ENCODE measurements around the gene ZNG1F. TPM values are rescaled to one million over a fixed set of nuclear protein-coding genes. Genes with fewer than 3 reads are reported as not detected.
"Not testable (repeated sequence)": the region's sequence is repeated elsewhere in the genome, so short reads cannot be mapped to it uniquely, and the experiment has no call there.

The ZNG1F gene
- total RNA-seq, 2 experiments from 2014 or later, result 7.3 to 11.8 TPM

- H3K4me1 Mint-ChIP-seq; POLR2A ChIA-PET; CTCF ChIA-PET; H3K36me3 Mint-ChIP-seq (ENCODE audit: low read depth); H3K27me3 Mint-ChIP-seq; H3K4me3 Mint-ChIP-seq; H3K27ac Mint-ChIP-seq; H3K9me3 Mint-ChIP-seq (ENCODE audit: low read depth); DNase-seq; intact Hi-C loops (cut with DNase I, micrococcal nuclease): not testable (repeated sequence)
- peak; percentile 34 for ATAC-seq
Measured at GRCh38 chr9:41113348-41113747, 75.8 kb downstream of the ZNG1F start.

DNA sequence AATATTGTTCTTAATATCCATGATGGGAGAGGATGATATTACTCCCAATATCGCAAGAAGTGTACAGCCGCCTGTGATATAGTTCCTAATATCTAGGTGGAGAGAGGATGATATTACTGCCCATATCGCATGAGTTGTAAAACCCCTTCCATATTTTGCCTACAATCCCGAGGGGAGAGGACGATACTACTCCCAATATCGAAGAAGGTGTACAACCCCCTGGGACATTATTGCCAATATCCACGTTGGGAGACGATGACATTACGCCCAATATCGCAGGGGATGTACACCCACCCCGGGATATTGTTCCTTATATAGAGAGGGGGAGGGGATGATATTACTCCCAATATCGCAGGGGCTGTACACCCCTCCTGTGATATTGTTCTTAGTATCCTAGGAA lies 77.7 kb downstream of the ZNG1F start:
- intact Hi-C loops (cut with DNase I, micrococcal nuclease); H3K4me3 Mint-ChIP-seq; H3K9me3 Mint-ChIP-seq (ENCODE audit: low read depth); CTCF ChIA-PET; ATAC-seq; H3K36me3 Mint-ChIP-seq (ENCODE audit: low read depth); H3K27me3 Mint-ChIP-seq; POLR2A ChIA-PET; H3K27ac Mint-ChIP-seq; DNase-seq; H3K4me1 Mint-ChIP-seq: not testable (repeated sequence)

DNA sequence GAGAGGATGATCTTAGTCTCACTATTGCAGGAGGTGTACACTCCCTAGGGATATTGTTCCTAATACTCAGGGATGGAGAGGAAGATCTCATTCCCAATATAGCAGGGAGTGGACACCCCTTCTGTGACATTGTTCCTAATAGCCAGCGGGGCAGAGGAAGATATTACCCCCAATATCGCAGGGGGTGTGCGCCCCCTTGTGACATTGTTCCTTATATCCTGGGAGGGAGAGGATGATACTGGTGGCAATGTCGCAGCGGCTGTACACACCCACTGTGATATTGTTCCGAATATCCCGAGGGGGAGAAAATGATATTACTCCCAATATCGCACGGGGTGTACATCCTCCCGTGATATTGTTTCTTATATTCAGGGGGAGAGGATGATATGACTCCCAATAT lies 78.2 kb downstream of the ZNG1F start:
- ATAC-seq; H3K4me3 Mint-ChIP-seq; H3K27ac Mint-ChIP-seq; intact Hi-C loops (cut with DNase I, micrococcal nuclease); H3K27me3 Mint-ChIP-seq; H3K36me3 Mint-ChIP-seq (ENCODE audit: low read depth); H3K9me3 Mint-ChIP-seq (ENCODE audit: low read depth); H3K4me1 Mint-ChIP-seq; POLR2A ChIA-PET; CTCF ChIA-PET: not testable (repeated sequence)
- DNase-seq, result peak; percentile 25

DNA sequence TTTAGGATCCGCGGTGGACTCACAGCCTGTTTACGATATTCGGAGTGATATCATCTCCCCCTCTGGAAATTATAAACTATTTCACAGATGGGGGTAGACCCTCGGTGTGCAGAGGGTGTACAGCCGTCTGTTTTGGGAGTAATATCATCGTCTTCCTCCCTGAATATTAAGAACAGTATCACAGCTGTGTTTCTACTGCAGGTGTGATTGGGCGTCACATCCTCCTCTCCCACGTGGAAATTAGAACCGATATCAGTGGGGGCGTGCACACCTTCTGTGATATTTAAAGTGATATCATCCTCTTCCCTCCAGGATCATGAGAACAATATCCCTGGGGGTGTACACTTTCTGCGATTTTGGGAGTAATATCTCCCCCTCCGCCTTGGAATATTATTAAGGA lies 79.9 kb downstream of the ZNG1F start:
- intact Hi-C loops (cut with DNase I, micrococcal nuclease); H3K27me3 Mint-ChIP-seq; H3K4me1 Mint-ChIP-seq; POLR2A ChIA-PET; H3K27ac Mint-ChIP-seq; CTCF ChIA-PET; H3K36me3 Mint-ChIP-seq (ENCODE audit: low read depth); H3K9me3 Mint-ChIP-seq (ENCODE audit: low read depth); H3K4me3 Mint-ChIP-seq: not testable (repeated sequence)
- DNase-seq (peak; percentile 44), ATAC-seq (peak; percentile 62)

GRCh38 chr9:41108816-41109215 lies 80.3 kb downstream of the ZNG1F start:
- H3K27me3 Mint-ChIP-seq; DNase-seq; H3K27ac Mint-ChIP-seq; H3K9me3 Mint-ChIP-seq (ENCODE audit: low read depth); H3K4me1 Mint-ChIP-seq; CTCF ChIA-PET; POLR2A ChIA-PET; intact Hi-C loops (cut with DNase I, micrococcal nuclease); H3K36me3 Mint-ChIP-seq (ENCODE audit: low read depth); H3K4me3 Mint-ChIP-seq: not testable (repeated sequence)
- peak; percentile 8 for ATAC-seq

GRCh38 chr9:41106472-41107116 lies 82.5 kb downstream of the ZNG1F start:
- H3K9me3 Mint-ChIP-seq (ENCODE audit: low read depth); H3K27ac Mint-ChIP-seq; intact Hi-C loops (cut with DNase I, micrococcal nuclease); ATAC-seq; DNase-seq; POLR2A ChIA-PET; H3K36me3 Mint-ChIP-seq (ENCODE audit: low read depth); H3K4me1 Mint-ChIP-seq; H3K27me3 Mint-ChIP-seq; CTCF ChIA-PET; H3K4me3 Mint-ChIP-seq: not testable (repeated sequence)

DNA sequence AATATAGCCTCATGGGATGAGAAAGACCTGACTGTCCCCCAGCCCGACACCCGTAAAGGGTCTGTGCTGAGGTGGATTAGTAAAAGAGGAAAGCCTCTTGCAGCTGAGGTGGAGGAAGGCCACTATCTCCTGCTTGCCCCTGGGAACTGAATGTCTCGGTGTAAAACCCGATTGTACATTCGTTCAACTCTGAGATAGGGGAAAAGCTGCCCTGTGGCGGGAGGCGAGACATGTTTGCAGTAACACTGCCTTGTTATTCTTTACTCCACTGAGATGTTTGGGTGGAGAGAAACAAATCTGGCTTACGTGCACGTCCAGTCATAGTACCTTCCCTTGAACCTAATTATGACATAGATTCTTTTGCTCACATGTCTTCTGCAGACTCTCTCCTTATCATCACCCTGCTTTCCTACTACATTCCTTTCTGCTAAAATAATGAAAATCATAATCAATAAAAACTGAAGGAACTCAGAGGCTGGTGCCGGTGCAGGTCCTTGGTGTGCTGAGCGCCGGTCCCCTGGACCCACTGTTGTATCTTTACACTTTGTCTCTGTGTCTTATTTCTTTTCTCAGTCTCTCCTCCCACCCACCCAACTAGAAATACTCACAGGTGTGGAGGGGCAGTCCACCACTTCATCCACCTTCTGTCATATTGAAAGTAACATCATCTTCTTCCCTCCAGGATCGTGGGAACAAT lies 83.4 kb downstream of the ZNG1F start:
- H3K4me1 Mint-ChIP-seq; POLR2A ChIA-PET; H3K27me3 Mint-ChIP-seq; intact Hi-C loops (cut with DNase I, micrococcal nuclease); ATAC-seq; H3K36me3 Mint-ChIP-seq (ENCODE audit: low read depth); H3K4me3 Mint-ChIP-seq; CTCF ChIA-PET; H3K9me3 Mint-ChIP-seq (ENCODE audit: low read depth); H3K27ac Mint-ChIP-seq; DNase-seq: not testable (repeated sequence)

GRCh38 chr9:41104542-41104941 lies 84.6 kb downstream of the ZNG1F start:
- intact Hi-C loops (cut with DNase I, micrococcal nuclease); H3K9me3 Mint-ChIP-seq (ENCODE audit: low read depth); POLR2A ChIA-PET; CTCF ChIA-PET; H3K4me1 Mint-ChIP-seq; H3K36me3 Mint-ChIP-seq (ENCODE audit: low read depth); H3K4me3 Mint-ChIP-seq; ATAC-seq; H3K27me3 Mint-ChIP-seq; H3K27ac Mint-ChIP-seq; DNase-seq: not testable (repeated sequence)

DNA sequence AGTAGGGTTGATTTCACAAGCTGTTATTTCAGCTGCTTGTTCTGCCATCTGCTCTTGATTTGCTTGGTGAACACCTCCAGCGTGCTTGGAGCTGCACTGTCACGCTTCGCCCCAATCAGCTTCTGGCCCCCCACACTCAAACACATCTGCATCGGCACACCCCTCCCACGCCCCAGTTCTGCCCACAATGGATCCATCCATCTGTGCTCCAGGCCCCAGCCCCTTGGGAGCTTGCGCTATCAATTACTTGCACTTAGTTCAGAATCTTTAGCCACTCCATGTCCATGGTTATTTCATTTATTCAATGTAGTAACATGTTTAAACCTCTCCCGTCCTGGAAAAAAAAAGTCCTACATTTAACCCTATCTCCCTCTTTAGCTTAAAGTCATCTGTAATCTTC lies 88.6 kb downstream of the ZNG1F start:
- H3K9me3 Mint-ChIP-seq (ENCODE audit: low read depth); intact Hi-C loops (cut with DNase I, micrococcal nuclease); ATAC-seq; H3K27ac Mint-ChIP-seq; H3K36me3 Mint-ChIP-seq (ENCODE audit: low read depth); H3K4me1 Mint-ChIP-seq; DNase-seq; H3K27me3 Mint-ChIP-seq; POLR2A ChIA-PET; CTCF ChIA-PET; H3K4me3 Mint-ChIP-seq: not testable (repeated sequence)

DNA sequence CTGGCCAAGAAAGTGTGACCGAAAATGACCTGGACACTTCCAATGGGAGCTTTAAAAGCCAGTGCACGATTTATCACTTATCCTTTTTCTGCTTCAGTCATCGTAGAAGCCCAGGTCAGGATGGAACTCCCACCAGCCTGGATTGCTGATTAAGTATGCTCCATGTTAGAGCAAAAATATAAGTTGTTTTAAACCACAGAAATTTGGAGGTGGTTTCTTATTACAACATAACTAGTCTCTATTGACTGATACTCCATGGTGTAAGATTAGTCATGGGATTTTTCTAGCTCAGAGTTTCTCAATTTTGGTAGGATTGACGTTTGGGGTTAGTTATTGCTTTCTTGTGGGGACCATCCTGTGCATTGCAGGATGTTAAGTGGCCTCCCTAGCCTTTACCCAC lies 90.4 kb downstream of the ZNG1F start:
- peak; percentile 85 for ATAC-seq
- POLR2A ChIA-PET, CTCF ChIA-PET: not testable (repeated sequence)

DNA sequence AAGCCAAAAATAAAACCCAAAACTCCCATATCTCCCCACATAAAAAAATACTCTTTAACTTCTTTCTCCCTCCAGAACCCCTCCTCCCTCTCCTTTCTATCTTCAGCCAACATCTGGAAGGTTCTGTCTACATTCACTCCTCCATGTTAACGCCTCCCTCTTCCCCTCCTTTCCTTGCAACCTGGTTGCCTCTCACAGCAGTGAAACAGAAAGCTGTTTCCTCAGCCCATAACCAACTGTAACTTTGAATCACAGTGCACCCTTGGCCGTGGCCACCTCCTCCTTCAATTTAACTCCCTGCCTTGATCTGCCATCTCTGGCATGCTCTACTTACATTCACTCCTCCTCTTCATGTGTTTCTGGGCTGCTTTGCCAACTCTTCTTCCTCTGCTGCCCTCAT lies 94.1 kb downstream of the ZNG1F start:
- DNase-seq (peak; percentile 18), ATAC-seq (peak; percentile 52)
- H3K36me3 Mint-ChIP-seq (ENCODE audit: low read depth); H3K4me1 Mint-ChIP-seq; POLR2A ChIA-PET; CTCF ChIA-PET; intact Hi-C loops (cut with DNase I, micrococcal nuclease); H3K27ac Mint-ChIP-seq; H3K9me3 Mint-ChIP-seq (ENCODE audit: low read depth); H3K27me3 Mint-ChIP-seq; H3K4me3 Mint-ChIP-seq: not testable (repeated sequence)

More for the DNA sequence above, 90.4 kb downstream of the ZNG1F start:
- H3K27ac Mint-ChIP-seq; H3K4me1 Mint-ChIP-seq; intact Hi-C loops (cut with DNase I, micrococcal nuclease); H3K36me3 Mint-ChIP-seq (ENCODE audit: low read depth); H3K4me3 Mint-ChIP-seq; H3K9me3 Mint-ChIP-seq (ENCODE audit: low read depth); DNase-seq; H3K27me3 Mint-ChIP-seq: not testable (repeated sequence)

- H3K9me3 Mint-ChIP-seq (ENCODE audit: low read depth); H3K27ac Mint-ChIP-seq; intact Hi-C loops (cut with DNase I, micrococcal nuclease); H3K27me3 Mint-ChIP-seq; CTCF ChIA-PET; H3K36me3 Mint-ChIP-seq (ENCODE audit: low read depth); ATAC-seq; H3K4me1 Mint-ChIP-seq; H3K4me3 Mint-ChIP-seq; POLR2A ChIA-PET; DNase-seq: not testable (repeated sequence)
Measured at GRCh38 chr9:41094010-41094773, 94.9 kb downstream of the ZNG1F start.
